DOHH2 (cell line): ENCODE results near the gene SEC16A.

Experiments
- H3F3A ChIP-seq: fragments of 200-600 bp; sonication (generic), shearing (Covaris generic); 2 replicates; pipeline ENCODE4 v1.6.0; 2016; ENCODE audit warnings: antibody characterized with exemption, mild to moderate bottlenecking; ENCODE audit not compliant: control insufficient read depth, insufficient read depth
- H3K27ac ChIP-seq: fragments of 200-600 bp; sonication (generic); 2 replicates; pipeline ENCODE4 v1.5.1; 2014; ENCODE audit warnings: low read depth, mild to moderate bottlenecking, low read length, moderate library complexity
- H3K27me3 ChIP-seq: fragments of 200-600 bp; sonication (generic); 2 replicates; pipeline ENCODE4 v1.6.1; 2014; ENCODE audit warnings: mild to moderate bottlenecking, low read length, mixed read lengths; ENCODE audit not compliant: control insufficient read depth
- H3K36me3 ChIP-seq: fragments of 200-600 bp; sonication (generic); 2 replicates; pipeline ENCODE4 v1.6.1; 2014; ENCODE audit warnings: mild to moderate bottlenecking, low read length, moderate library complexity, mixed read lengths; ENCODE audit not compliant: control insufficient read depth
- H3K4me1 ChIP-seq: fragments of 200-600 bp; sonication (generic); 2 replicates; pipeline ENCODE4 v1.6.1; 2014; ENCODE audit warnings: mild to moderate bottlenecking, low read length, mixed read lengths; ENCODE audit not compliant: control insufficient read depth
- H3K4me2 ChIP-seq: fragments of 200-600 bp; sonication (generic); 2 replicates; pipeline ENCODE4 v1.6.0; 2014; ENCODE audit warnings: mild to moderate bottlenecking, low read length, moderate library complexity
- H3K4me3 ChIP-seq: fragments of 200-600 bp; sonication (generic); 2 replicates; pipeline ENCODE4 v1.5.1; 2014; ENCODE audit warnings: mild to moderate bottlenecking, low read length, mixed read lengths
- H3K79me2 ChIP-seq: fragments of 200-600 bp; sonication (generic); 2 replicates; pipeline ENCODE4 v1.6.1; 2014; ENCODE audit warnings: mild to moderate bottlenecking, low read length, mixed read lengths; ENCODE audit not compliant: control insufficient read depth
- H3K9me2 ChIP-seq: fragments of 200-600 bp; sonication (generic); replicated peaks from 2 replicates; pipeline ENCODE4 v1.6.1; 2014; ENCODE audit warnings: mild to moderate bottlenecking, low read length, mixed read lengths; ENCODE audit not compliant: control insufficient read depth
- H3K9me3 ChIP-seq: fragments of 200-600 bp; sonication (generic); 2 replicates; pipeline ENCODE4 v1.6.1; 2014; ENCODE audit warnings: antibody characterized with exemption, low read length, mixed read lengths; ENCODE audit not compliant: control insufficient read depth, insufficient read depth
- H4K20me1 ChIP-seq: fragments of 200-600 bp; sonication (generic); 2 replicates; pipeline ENCODE4 v1.6.0; 2014; ENCODE audit warnings: low read depth, mild to moderate bottlenecking, antibody characterized with exemption, low read length, moderate library complexity; ENCODE audit not compliant: control insufficient read depth, insufficient read depth
- EZH2phosphoT487 ChIP-seq: fragments of 200-600 bp; sonication (generic); IDR thresholded peaks from 2 replicates; pipeline ENCODE4 v1.6.1; 2017; ENCODE audit warnings: borderline replicate concordance, mild to moderate bottlenecking, antibody characterized with exemption, low read length, moderate library complexity, mixed read lengths
- TF ChIP-seq, protein P1 (sequence below): fragments of 200-600 bp; sonication (generic); IDR thresholded peaks from one replicate; pipeline ENCODE4 v1.5.1; 2014; ENCODE audit warnings: antibody characterized with exemption, mild to moderate bottlenecking, low read depth, low read length; ENCODE audit not compliant: poor library complexity, severe bottlenecking

Gene SEC16A

DNA sequence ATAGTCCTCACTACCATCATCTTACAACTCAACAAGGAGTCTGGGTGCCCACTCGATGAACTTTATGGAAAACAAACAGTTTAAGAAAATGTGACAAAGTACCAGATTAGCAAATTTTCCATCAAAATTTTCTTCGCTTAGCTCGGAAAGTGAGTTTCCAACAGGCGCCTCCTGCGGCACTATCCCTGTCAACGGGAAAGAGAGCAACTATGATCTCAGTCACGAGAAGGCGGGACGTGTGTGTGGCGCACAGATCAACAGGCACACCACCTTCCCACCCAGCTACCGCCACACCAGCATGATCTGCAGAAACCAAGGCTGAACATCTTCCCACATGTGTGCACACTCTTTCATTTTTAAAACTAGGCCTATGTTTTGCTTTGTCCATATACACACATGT, 29.5 kb downstream of the SEC16A start:
- Histone ChIP-seq H4K20me1 (no peaks in the 10 kb centered on the region), H3K36me3 (peaks cover 75% of the 10 kb centered on the region), H3K4me3 (no peak overlapping the region), H3K9me2 (no peaks in the 10 kb centered on the region), H3K27ac (no peak overlapping the region), H3K9me3 (no peaks in the 10 kb centered on the region), H3K4me2 (no peak overlapping the region), H3K27me3 (no peaks in the 10 kb centered on the region), H3K4me1 (no peaks in the 10 kb centered on the region), H3K79me2 (no peaks in the 10 kb centered on the region), H3F3A (no peaks in the 10 kb centered on the region)
- TF ChIP-seq EZH2phosphoT487, result no peak
- TF ChIP-seq, protein P1, sequence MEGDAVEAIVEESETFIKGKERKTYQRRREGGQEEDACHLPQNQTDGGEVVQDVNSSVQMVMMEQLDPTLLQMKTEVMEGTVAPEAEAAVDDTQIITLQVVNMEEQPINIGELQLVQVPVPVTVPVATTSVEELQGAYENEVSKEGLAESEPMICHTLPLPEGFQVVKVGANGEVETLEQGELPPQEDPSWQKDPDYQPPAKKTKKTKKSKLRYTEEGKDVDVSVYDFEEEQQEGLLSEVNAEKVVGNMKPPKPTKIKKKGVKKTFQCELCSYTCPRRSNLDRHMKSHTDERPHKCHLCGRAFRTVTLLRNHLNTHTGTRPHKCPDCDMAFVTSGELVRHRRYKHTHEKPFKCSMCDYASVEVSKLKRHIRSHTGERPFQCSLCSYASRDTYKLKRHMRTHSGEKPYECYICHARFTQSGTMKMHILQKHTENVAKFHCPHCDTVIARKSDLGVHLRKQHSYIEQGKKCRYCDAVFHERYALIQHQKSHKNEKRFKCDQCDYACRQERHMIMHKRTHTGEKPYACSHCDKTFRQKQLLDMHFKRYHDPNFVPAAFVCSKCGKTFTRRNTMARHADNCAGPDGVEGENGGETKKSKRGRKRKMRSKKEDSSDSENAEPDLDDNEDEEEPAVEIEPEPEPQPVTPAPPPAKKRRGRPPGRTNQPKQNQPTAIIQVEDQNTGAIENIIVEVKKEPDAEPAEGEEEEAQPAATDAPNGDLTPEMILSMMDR, result no peak

DNA sequence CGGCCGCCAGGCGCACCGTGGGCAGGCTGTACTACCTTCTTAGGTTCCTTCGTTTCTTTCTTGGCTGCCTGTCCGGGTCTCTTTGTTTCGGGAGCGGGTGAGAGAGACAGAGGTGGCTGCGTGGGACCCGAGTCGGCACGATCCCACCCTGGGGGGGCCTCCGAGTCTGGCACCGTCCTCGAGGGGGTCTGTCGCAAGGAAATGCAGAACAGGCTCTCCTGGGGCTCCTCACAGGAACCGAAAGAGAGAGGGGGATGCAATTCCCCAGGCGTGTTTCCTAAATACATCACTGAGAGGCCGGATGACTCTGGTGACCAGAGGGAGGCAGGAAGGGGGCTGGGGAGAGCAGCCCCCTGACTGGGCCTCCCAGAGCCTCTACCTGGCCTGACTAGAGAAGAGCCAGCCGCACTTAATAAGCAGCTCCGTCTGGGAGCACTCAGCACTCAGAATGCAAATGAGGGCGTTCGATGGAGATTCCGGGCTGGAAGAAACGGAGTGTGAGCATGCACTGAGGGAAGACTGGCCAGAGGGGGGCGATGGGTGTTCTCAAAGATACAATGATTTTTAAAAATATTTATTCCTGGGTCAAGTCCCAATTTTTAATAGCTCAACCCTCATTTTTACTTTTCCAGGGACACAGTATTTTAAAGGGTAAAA, 31.5 kb downstream of the SEC16A start:
- Histone ChIP-seq H3K27me3 (no peaks in the 10 kb centered on the region), H3K27ac (no peak overlapping the region), H3K9me3 (no peaks in the 10 kb centered on the region), H3K4me1 (no peaks in the 10 kb centered on the region), H3K4me2 (no peak overlapping the region), H3K4me3 (no peak overlapping the region), H4K20me1 (no peaks in the 10 kb centered on the region), H3F3A (no peaks in the 10 kb centered on the region), H3K79me2 (no peaks in the 10 kb centered on the region), H3K9me2 (no peaks in the 10 kb centered on the region), H3K36me3 (peaks cover 81% of the 10 kb centered on the region)
- no peak for TF ChIP-seq EZH2phosphoT487
- TF ChIP-seq, protein P1, result peak; percentile 9

DNA sequence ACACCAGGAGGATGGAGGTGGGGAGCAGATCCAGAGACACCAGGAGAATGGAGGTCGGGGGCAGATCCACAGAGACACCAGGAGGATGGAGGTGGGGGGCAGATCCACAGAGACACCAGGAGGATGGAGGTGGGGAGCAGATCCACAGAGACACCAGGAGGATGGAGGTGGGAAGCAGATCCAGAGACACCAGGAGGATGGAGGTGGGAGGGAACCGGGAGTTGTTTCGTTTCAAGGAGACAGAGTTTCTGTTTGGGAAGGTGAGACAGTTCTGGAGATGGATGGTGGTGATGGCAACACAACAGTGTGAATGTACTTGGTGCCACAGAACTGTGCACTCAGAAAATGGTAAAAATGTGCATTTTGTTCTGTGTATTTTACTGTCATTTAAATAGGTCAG, 34.2 kb downstream of the SEC16A start:
- Histone ChIP-seq H3F3A (no peaks in the 10 kb centered on the region), H3K27ac (no peak overlapping the region), H3K4me2 (no peak overlapping the region), H4K20me1 (no peaks in the 10 kb centered on the region), H3K9me2 (no peaks in the 10 kb centered on the region), H3K27me3 (no peaks in the 10 kb centered on the region), H3K4me3 (no peak overlapping the region), H3K4me1 (no peaks in the 10 kb centered on the region), H3K9me3 (no peaks in the 10 kb centered on the region), H3K36me3 (peaks cover 75% of the 10 kb centered on the region), H3K79me2 (no peaks in the 10 kb centered on the region)
- TF ChIP-seq EZH2phosphoT487, result no peak
- TF ChIP-seq, protein P1, result no peak
